SIG-M5 treated with dmso at 0.1 percent for 504 hours (cell line): ENCODE results near the gene CSF1.
A peak's percentile ranks its signal among the peaks of the same experiment; 100 is the strongest.

Source experiments
- DNase-seq: peaks from one replicate; lab custom pipeline; 2025; ENCODE audit not compliant: unreplicated experiment; lab: John Stamatoyannopoulos, UW

CSF1 gene

DNA sequence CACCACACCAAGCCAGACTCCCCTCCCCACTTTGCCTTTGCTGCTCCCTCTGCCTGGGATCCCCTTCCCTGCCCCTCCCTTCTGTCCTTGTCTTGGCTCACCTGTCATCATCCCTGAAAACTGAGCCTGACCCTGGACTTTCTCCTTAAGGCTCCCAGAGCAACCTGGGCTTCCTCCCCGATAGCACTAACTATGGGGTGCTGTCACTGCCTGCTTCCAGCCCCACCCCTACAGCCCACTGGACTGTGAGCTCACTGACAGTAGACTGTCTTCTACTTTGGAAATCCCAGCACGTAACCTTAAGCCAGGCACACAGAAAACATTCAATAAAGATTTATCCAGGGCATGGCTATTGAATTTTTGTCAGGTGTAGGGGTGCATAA is 9.5 kb upstream of the CSF1 start:
- no peak for DNase-seq

- DNase-seq: no peak
These were observed 9.0 kb upstream of the CSF1 start for GRCh38 chr1:109901524-109902145.

- no peak for DNase-seq
These were observed 8.3 kb upstream of the CSF1 start for GRCh38 chr1:109902204-109902985.

GRCh38 chr1:109903376-109903930 is 7.2 kb upstream of the CSF1 start:
- DNase-seq: no peak

GRCh38 chr1:109904105-109904817 is 6.4 kb upstream of the CSF1 start:
- DNase-seq: no peak

DNA sequence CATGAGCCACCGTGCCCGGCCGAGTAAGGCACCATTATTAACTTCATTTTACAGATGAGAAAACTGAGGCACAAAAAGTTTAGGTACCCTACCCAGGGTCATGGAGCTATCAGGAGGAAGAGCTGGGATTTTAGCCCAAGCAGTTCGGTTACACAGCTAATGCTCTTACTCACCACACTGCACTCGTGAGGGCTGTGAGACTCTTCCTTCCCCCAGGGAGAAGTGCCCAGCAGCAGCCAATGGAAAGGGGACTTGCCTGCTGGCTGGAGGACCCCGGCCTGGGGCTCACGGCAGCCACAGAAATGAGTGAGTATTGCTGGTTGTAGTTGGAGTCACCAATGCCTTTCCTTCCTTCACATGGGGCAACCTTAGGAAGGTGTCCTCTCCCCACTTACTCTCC is 5.2 kb upstream of the CSF1 start:
- DNase-seq: no peak

DNA sequence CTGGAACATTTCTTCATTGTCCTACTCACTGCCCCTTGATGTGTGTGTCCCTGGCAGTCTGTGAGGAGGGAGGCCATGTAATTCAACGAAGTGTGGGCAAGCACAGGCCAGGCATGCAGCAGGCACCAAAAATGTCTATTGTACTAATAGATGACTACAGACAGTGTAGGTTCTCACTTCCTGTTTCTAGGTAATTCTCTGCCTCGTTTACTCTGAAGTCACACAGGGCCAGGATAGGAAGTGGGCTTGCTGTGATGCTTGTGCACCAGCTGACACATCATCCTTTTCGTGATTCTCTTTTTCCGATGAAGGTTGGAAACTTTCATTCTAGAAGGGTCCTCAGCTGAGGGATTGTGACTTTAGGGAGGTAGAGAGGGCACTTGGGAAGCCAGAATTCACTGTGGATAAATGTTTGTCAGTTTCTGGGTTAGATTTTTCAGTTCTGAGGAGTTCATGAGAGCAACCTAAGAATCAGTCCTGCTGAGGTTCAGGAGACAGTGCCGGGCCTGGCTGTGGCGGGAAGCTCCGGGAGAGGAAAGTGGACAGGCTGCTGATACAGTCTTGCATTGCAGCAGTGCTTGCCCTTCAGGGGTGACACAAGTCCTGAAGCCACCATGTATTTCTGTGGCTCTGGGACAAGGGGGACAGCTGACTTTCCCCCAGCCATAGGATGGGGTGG is 4.3 kb upstream of the CSF1 start:
- peak; percentile 80 for DNase-seq

DNA sequence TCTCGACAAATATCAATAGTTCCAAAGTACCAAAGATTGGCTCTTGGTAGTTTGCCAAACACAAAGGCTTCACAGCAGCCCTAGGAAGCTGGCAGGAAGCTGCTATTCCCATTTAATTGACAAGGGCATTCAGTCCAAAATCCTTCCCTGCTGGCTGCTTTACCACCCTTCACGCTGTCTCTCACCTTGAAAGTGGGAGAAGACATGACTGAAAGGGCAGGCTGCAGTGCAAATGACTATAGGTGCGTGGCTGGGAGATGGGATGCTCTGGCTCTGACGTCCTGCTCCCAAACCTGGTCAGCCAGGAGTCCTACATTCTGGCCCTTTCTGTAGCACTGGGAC is 3.8 kb upstream of the CSF1 start:
- DNase-seq: no peak

DNA sequence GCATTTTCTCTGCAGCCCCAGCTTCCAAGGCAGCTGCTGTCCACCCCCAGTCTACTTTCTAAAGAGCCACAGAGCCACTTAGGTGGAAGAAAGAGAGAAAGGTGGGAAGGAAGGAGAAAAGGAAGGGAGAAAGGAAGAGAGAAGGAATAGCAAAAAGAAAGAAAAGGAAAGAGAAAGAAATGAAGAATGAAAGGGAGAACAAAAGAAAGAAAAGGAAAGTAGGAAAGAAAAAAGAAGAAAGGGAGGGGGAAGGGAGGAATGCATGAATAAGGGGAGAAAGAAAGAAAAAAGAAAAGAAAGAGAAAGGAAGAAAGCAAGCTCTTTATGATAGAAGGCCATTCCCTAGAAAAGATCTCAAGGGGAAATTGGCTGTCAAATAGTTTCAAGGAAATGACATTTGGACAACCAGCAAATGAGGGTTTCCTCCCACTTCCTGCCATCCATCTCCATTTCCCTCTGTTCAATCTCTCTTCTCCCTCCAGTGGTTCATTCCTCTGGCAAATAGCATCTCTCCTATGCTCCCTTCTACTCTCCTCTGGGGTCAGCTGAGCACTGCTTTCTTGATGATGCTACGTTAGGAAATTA is 3.4 kb upstream of the CSF1 start:
- no peak for DNase-seq

DNA sequence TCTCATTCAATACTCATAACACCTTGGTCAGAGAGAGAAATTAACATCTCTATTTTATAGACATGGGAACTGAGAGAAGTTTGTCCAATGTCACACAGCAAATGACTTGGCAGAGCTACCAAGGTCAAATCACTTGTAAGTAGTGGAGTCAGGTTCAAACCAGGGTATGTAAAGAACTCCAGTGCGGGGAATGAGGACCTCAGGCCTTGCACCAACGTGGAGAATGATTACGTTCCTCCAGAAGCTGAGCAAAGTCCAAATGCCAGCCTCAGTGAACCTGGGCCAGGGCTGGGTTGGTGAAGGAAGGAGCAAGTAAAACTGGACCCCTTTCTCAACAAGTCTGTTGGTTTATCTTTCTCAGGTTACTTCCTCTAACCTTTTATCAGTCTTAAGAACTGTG is 1.8 kb upstream of the CSF1 start:
- no peak for DNase-seq

GRCh38 chr1:109909561-109909960 is 1.1 kb upstream of the CSF1 start:
- no peak for DNase-seq

GRCh38 chr1:109910963-109911798 is 532 bp downstream of the CSF1 start:
- no peak for DNase-seq

GRCh38 chr1:109912214-109912861 is 1.7 kb downstream of the CSF1 start:
- no peak for DNase-seq

- DNase-seq: no peak
These were observed 2.2 kb downstream of the CSF1 start for GRCh38 chr1:109912873-109913272.

GRCh38 chr1:109913360-109913879 is 2.8 kb downstream of the CSF1 start:
- DNase-seq: no peak

DNA sequence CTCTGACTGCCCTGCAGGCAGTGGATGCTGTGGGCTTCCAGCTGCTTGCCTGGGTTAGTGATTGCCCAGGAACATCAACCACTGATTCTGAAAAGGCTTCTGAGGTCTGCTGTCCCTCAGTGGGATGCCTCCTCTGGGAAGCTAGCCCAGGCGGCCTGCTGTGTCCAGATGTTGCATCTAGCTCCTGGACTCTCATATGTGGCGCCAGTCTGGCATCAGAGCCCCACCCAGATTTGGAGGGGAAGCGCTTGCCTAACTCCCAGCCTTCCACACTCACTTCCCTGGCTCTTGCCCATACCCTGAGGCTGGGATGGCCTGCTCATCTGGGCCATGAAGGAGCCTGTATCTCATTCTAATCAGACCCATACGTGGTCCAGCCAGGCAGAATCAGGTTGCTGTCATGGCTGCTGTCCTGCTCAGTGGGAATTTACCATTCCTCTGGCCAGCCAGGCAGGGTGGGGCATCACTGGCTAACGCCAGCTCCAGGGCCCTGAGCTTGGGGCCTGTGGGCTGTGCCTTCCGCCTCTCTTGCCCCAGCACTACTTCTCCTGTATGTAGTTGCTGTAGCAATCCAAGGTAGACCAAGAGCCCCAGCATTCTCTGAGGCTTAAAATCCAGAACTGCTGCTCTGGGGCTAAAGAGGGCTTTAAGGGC is 4.1 kb downstream of the CSF1 start:
- no peak for DNase-seq

GRCh38 chr1:109917051-109917767 is 6.6 kb downstream of the CSF1 start:
- DNase-seq: no peak
